Liver (tissue), 9 donors: ENCODE results near the gene BARX2. TPM values are rescaled to one million over a fixed set of nuclear protein-coding genes. Genes with fewer than 3 reads are reported as not detected.

Experiments
- DNase-seq: peaks from one replicate; pipeline ENCODE4 v3.0.0-alpha.2; 2017; ENCODE audit warnings: low spot score
- H3K27ac ChIP-seq, 2 donors: one replicate each; pipeline ENCODE4 v1.7.0; 2013; ENCODE audit warnings: inconsistent platforms in 2 of 2, low read length in 2 of 2, control low read depth in 1 of 2, low read depth in 1 of 2, mild to moderate bottlenecking in 1 of 2
- H3K27me3 ChIP-seq, 4 donors: one replicate each; pipeline versions ENCODE4 v1.6.1 to v1.7.0; 2013; ENCODE audit warnings: low read length in 3 of 4, inconsistent platforms in 1 of 4, mild to moderate bottlenecking in 1 of 4, moderate library complexity in 1 of 4; ENCODE audit not compliant: control insufficient read depth in 4 of 4, insufficient read depth in 4 of 4
- H3K36me3 ChIP-seq, 4 donors: one replicate each; pipeline versions ENCODE4 v1.6.1 to v1.7.0; 2013; ENCODE audit warnings: low read length in 3 of 4, mild to moderate bottlenecking in 3 of 4, low read depth in 1 of 4, moderate library complexity in 1 of 4; ENCODE audit not compliant: control insufficient read depth in 4 of 4, insufficient read depth in 3 of 4
- H3K4me1 ChIP-seq, 4 donors: one replicate each; pipeline versions ENCODE4 v1.6.1 to v1.7.0; 2013; ENCODE audit warnings: low read length in 3 of 4, mild to moderate bottlenecking in 3 of 4, moderate library complexity in 1 of 4; ENCODE audit not compliant: control insufficient read depth in 4 of 4, insufficient read depth in 4 of 4
- H3K4me3 ChIP-seq, 3 donors: one replicate each; pipeline versions ENCODE4 v1.6.1 to v1.7.0; 2013; ENCODE audit warnings: low read length in 3 of 3, control low read depth in 1 of 3, low read depth in 1 of 3, mild to moderate bottlenecking in 1 of 3
- H3K9ac ChIP-seq, 2 donors: one replicate each; pipeline ENCODE4 v1.7.0; 2013; ENCODE audit warnings: low read length in 2 of 2, mild to moderate bottlenecking in 2 of 2, moderate library complexity in 2 of 2, control low read depth in 1 of 2, low read depth in 1 of 2
- H3K9me3 ChIP-seq, 4 donors: one replicate each; pipeline versions ENCODE4 v1.6.1 to v1.7.0; 2013; ENCODE audit warnings: low read length in 3 of 4; ENCODE audit not compliant: control insufficient read depth in 4 of 4
- EGR1 ChIP-seq, 2 donors: IDR thresholded peaks; 2 replicates each; pipeline ENCODE4 v1.6.1; 2016 to 2018; ENCODE audit warnings: antibody characterized with exemption in 2 of 2, low read depth in 2 of 2
- FOXA1 ChIP-seq: IDR thresholded peaks from 2 replicates; pipeline ENCODE4 v1.6.1; 2016; ENCODE audit warnings: antibody characterized with exemption
- FOXA2 ChIP-seq: IDR thresholded peaks from 2 replicates; pipeline ENCODE4 v1.6.1; 2016; ENCODE audit warnings: antibody characterized with exemption
- HNF4A ChIP-seq, 2 donors: conservative IDR thresholded peaks; 2 replicates each; pipeline ENCODE4 v1.6.1; 2016; ENCODE audit warnings: antibody characterized with exemption in 2 of 2, mild to moderate bottlenecking in 2 of 2
- HNF4G ChIP-seq: IDR thresholded peaks from 2 replicates; pipeline ENCODE4 v1.6.1; 2016; ENCODE audit warnings: antibody characterized with exemption
- JUND ChIP-seq, 2 donors: IDR thresholded peaks; 2 replicates each; pipeline ENCODE4 v1.6.1; 2016; ENCODE audit warnings: antibody characterized with exemption in 2 of 2
- NR2F2 ChIP-seq: IDR thresholded peaks from 2 replicates; pipeline ENCODE4 v1.6.1; 2016; ENCODE audit warnings: antibody characterized with exemption
- RAD21 ChIP-seq, 2 donors: IDR thresholded peaks; 2 replicates each; pipeline ENCODE4 v1.6.1; 2016; ENCODE audit warnings: antibody characterized with exemption in 2 of 2, mild to moderate bottlenecking in 2 of 2
- RXRA ChIP-seq, 2 donors: IDR thresholded peaks; 2 replicates each; pipeline ENCODE4 v1.6.1; 2017 to 2018; ENCODE audit warnings: antibody characterized with exemption in 2 of 2, mild to moderate bottlenecking in 1 of 2
- SP1 ChIP-seq: IDR thresholded peaks from 2 replicates; pipeline ENCODE4 v1.6.1; 2018; ENCODE audit warnings: antibody characterized with exemption, mild to moderate bottlenecking
- TAF1 ChIP-seq: conservative IDR thresholded peaks from 2 replicates; pipeline ENCODE4 v1.6.1; 2016; ENCODE audit warnings: antibody characterized with exemption, mild to moderate bottlenecking
- YY1 ChIP-seq: IDR thresholded peaks from 2 replicates; pipeline ENCODE4 v1.6.1; 2016; ENCODE audit warnings: antibody characterized with exemption, mild to moderate bottlenecking
- WGBS: extraction: QIAGEN DNeasy Blood & Tissue Kit; methylation state at CpG from one replicate; pipeline ENCODE4 v1.1.7; 2013; 5-methylcytosine and 5-hydroxymethylcytosine counted together
- polyA plus RNA-seq, 2 donors: library from polyadenylated mRNA; stranded (reverse) in 1 of 2; unstranded in 1 of 2; fragments of 200-250 nt in 1 of 2; fragments of >200 nt in 1 of 2; fragmentation: Nextera tagmentation in 1 of 2; extraction: Ambion mirVana in 1 of 2; gene quantifications; one replicate each; pipeline versions ENCODE4 v1.2.1 to v1.2.3, GENCODE V29; 2013 to 2015
- total RNA-seq, 2 donors: library from RNA; depleted of rRNA; stranded (reverse); fragments of >200 nt; gene quantifications; one replicate each; pipeline ENCODE4 v1.2.3, GENCODE V29; 2014
- TF ChIP-seq, protein P1 (sequence below): IDR thresholded peaks from 2 replicates; pipeline ENCODE4 v1.6.1; 2016; ENCODE audit warnings: antibody characterized with exemption
- TF ChIP-seq, protein P2 (sequence below): fragments of 150-350 bp; IDR thresholded peaks from 2 replicates; pipeline ENCODE4 v1.5.1; 2017; ENCODE audit warnings: improper control_type of control experiment, low read depth, low read length; ENCODE audit not compliant: missing input control
- TF ChIP-seq, protein P3 (sequence below): IDR thresholded peaks from 2 replicates; pipeline ENCODE4 v1.6.1; 2016; ENCODE audit warnings: antibody characterized with exemption
- TF ChIP-seq, protein P4 (sequence below): IDR thresholded peaks from 2 replicates; pipeline ENCODE4 v1.6.1; 2016; ENCODE audit warnings: antibody characterized with exemption
- TF ChIP-seq, protein P5 (sequence below): IDR thresholded peaks from 2 replicates; pipeline ENCODE4 v1.6.1; 2016; ENCODE audit warnings: antibody characterized with exemption, mild to moderate bottlenecking
- donor health status: healthy.
- donor health status: healthy.
- donor health status: healthy.
- donor health status: healthy.
- donor health status: healthy.

Gene BARX2
- total and polyA plus RNA-seq, 4 donors: not detected

DNA sequence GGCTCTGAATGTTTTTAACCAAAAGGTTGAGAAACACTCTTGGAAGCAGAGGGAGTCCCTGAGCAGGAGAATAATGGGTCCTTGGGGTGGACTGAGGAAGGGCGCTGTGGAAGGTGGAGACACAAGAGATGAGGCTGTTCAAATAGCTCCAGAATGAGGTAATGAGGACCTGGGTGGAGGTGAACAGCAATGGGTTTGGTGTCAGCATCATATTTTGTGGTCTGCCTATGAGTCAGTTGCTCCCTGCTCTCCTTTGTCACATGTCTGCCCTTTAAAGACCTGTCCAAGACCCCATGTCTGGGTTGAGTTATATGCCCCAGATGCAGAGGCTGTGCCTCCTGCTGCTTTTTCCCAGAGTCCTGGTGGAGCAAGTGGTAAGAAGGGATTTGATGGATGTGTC, 113.6 kb downstream of the BARX2 start:
- no peaks in the 10 kb centered on the region for H3K9me3 ChIP-seq
- no peak overlapping the region for H3K27ac ChIP-seq
- no peak overlapping the region for H3K9ac ChIP-seq
- 68% methylated on average over 1 of the region's 1 CpG for WGBS
- no peak for DNase-seq
- TF ChIP-seq HNF4A (conservative IDR thresholded peaks at IDR 0.05) (no peak), HNF4G (no peak), TAF1 (no peak), YY1 (no peak), RXRA (IDR thresholded peaks at IDR 0.05) (no peak), EGR1 (IDR thresholded peaks at IDR 0.05; ENCODE audit: low read depth in 2 of 2) (no peak)
- TF ChIP-seq, protein P1, sequence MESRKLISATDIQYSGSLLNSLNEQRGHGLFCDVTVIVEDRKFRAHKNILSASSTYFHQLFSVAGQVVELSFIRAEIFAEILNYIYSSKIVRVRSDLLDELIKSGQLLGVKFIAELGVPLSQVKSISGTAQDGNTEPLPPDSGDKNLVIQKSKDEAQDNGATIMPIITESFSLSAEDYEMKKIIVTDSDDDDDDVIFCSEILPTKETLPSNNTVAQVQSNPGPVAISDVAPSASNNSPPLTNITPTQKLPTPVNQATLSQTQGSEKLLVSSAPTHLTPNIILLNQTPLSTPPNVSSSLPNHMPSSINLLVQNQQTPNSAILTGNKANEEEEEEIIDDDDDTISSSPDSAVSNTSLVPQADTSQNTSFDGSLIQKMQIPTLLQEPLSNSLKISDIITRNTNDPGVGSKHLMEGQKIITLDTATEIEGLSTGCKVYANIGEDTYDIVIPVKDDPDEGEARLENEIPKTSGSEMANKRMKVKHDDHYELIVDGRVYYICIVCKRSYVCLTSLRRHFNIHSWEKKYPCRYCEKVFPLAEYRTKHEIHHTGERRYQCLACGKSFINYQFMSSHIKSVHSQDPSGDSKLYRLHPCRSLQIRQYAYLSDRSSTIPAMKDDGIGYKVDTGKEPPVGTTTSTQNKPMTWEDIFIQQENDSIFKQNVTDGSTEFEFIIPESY: no peak
- TF ChIP-seq, protein P2, sequence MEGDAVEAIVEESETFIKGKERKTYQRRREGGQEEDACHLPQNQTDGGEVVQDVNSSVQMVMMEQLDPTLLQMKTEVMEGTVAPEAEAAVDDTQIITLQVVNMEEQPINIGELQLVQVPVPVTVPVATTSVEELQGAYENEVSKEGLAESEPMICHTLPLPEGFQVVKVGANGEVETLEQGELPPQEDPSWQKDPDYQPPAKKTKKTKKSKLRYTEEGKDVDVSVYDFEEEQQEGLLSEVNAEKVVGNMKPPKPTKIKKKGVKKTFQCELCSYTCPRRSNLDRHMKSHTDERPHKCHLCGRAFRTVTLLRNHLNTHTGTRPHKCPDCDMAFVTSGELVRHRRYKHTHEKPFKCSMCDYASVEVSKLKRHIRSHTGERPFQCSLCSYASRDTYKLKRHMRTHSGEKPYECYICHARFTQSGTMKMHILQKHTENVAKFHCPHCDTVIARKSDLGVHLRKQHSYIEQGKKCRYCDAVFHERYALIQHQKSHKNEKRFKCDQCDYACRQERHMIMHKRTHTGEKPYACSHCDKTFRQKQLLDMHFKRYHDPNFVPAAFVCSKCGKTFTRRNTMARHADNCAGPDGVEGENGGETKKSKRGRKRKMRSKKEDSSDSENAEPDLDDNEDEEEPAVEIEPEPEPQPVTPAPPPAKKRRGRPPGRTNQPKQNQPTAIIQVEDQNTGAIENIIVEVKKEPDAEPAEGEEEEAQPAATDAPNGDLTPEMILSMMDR: no peak
- peaks cover 0 to 16% (median 2%) of the 10 kb centered on the region in 4 donors for H3K27me3 ChIP-seq
- H3K36me3 ChIP-seq: no peaks in the 10 kb centered on the region
- H3K4me3 ChIP-seq: no peak overlapping the region
- no peaks in the 10 kb centered on the region for H3K4me1 ChIP-seq

DNA sequence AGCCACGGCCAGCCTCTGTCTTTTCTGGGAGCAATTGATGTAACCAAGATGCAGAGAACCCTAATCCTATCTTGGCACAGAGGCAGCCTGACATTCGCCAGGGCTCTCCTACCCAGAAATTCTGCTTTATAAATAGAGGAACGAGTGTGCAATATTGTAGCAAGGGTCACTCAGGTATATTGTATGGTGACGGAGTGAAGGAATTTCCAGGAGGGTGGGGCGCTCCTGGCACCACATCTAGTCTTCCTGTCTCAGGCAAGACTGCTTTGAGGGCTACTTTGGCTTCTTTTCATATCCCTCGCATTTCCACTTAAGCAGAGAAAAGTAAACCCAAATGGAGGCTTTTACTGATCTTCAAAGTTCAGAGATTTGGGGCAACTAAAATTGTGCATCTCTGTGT, 114.4 kb downstream of the BARX2 start:
- 63% methylated on average over 6 of the region's 6 CpGs for WGBS
- Histone ChIP-seq H3K9ac (no peak overlapping the region), H3K27ac (no peak overlapping the region), H3K9me3 (no peaks in the 10 kb centered on the region), H3K27me3 (peaks cover 0 to 14% (median 2%) of the 10 kb centered on the region in 4 donors), H3K36me3 (no peaks in the 10 kb centered on the region), H3K4me1 (no peaks in the 10 kb centered on the region), H3K4me3 (no peak overlapping the region)
- DNase-seq: no peak
- TF ChIP-seq, protein P1: no peak
- no peak for TF ChIP-seq FOXA2
- TF ChIP-seq, protein P3, sequence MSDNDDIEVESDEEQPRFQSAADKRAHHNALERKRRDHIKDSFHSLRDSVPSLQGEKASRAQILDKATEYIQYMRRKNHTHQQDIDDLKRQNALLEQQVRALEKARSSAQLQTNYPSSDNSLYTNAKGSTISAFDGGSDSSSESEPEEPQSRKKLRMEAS: no peak
- TF ChIP-seq NR2F2: no peak
- TF ChIP-seq RXRA (IDR thresholded peaks at IDR 0.05): no peak
- TF ChIP-seq FOXA1: no peak
- TF ChIP-seq, protein P4, sequence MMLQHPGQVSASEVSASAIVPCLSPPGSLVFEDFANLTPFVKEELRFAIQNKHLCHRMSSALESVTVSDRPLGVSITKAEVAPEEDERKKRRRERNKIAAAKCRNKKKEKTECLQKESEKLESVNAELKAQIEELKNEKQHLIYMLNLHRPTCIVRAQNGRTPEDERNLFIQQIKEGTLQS: no peak
- TF ChIP-seq RAD21 (IDR thresholded peaks at IDR 0.05): no peak
- TF ChIP-seq, protein P5, sequence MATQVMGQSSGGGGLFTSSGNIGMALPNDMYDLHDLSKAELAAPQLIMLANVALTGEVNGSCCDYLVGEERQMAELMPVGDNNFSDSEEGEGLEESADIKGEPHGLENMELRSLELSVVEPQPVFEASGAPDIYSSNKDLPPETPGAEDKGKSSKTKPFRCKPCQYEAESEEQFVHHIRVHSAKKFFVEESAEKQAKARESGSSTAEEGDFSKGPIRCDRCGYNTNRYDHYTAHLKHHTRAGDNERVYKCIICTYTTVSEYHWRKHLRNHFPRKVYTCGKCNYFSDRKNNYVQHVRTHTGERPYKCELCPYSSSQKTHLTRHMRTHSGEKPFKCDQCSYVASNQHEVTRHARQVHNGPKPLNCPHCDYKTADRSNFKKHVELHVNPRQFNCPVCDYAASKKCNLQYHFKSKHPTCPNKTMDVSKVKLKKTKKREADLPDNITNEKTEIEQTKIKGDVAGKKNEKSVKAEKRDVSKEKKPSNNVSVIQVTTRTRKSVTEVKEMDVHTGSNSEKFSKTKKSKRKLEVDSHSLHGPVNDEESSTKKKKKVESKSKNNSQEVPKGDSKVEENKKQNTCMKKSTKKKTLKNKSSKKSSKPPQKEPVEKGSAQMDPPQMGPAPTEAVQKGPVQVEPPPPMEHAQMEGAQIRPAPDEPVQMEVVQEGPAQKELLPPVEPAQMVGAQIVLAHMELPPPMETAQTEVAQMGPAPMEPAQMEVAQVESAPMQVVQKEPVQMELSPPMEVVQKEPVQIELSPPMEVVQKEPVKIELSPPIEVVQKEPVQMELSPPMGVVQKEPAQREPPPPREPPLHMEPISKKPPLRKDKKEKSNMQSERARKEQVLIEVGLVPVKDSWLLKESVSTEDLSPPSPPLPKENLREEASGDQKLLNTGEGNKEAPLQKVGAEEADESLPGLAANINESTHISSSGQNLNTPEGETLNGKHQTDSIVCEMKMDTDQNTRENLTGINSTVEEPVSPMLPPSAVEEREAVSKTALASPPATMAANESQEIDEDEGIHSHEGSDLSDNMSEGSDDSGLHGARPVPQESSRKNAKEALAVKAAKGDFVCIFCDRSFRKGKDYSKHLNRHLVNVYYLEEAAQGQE: no peak
- TF ChIP-seq YY1: no peak
- TF ChIP-seq TAF1: no peak
- no peak for TF ChIP-seq SP1
- no peak for TF ChIP-seq JUND (IDR thresholded peaks at IDR 0.05)
- TF ChIP-seq, protein P2: no peak
- no peak for TF ChIP-seq HNF4A (conservative IDR thresholded peaks at IDR 0.05)
